NCI-H2107 treated with DMSO at 0.1 percent for 48 hours (cell line): ENCODE data around the gene GLRA3.
A peak's percentile ranks its signal among the peaks of the same experiment; 100 is the strongest.
"Not testable (repeated sequence)": the region's sequence is repeated elsewhere in the genome, so short reads cannot be mapped to it uniquely, and the experiment has no call there.

ENCODE experiments used
- DNase-seq: peaks from one replicate; lab custom pipeline; 2025; ENCODE audit not compliant: unreplicated experiment; lab: John Stamatoyannopoulos, UW

Gene GLRA3

DNA sequence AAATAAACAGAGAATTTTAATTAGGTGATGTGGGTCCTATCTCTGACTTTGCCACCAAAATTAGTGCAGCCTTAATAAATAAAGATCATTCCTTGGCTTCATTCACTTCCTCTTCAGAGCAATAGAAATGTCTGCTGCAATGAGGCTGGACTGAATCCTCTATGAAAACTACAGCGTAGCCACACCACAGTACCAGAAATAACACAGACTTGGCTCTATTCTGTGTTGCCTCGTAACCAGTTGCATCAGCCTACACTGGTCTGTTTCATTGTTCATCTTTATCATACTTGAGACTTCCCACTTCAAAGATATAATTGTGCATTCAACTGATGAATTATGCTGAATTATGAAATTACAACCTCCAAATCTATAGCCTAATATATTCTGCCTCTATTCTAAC is 15.8 kb downstream of the GLRA3 start:
- no peak for DNase-seq

DNA sequence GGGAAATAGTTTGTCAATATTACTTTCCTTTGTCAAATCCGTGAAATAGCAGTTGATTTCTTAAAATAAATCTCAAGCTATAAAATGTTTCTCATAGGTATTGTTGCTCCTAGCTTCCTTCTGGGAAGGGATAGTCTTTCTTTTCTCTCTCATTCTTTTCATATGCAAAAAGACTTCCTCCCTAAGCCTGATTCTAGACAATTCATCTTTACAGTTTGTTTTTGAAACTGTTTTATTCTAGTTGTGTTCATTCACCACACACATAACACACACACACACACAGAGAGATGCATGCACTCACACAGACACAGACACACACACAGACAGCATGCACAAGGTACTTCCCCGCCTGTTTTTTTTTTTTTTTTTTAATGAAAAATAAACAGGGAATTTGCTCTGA is 18.2 kb downstream of the GLRA3 start:
- DNase-seq = no peak

DNA sequence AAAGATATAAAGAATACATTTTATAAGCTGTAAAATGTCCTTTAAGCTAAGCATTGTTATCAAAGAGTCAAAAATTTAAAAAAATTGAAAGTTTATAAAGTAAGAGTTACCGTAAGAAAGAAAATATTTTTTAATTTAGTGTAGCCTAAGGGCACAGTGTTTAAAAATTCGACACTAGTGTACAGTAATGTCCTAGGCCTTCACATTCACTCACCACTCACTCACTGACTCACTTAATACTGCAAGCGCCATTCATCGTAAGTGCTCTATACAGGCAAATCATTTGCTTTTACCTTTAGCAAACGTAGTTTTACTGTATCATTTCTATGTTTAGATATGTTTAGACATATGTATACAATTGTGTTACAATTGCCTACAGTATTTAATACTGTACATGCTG is 20.2 kb downstream of the GLRA3 start:
- no peak for DNase-seq

DNA sequence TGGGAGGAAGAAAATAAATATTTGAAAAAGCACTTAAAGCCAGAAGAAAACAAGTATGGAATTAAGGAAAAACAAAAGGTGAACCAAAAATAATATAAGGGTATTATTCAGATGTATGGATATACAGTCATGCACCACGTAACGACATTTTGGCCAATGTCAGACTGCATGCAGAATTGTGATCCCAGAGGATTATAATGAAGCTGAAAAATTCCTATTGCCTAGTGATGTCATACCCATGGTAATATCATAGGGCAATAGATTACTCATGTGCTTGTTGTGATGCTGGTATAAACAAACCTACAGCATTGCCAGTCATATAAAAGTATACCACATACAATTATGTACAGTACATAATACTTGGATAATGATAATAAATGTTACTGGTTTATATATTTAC is 20.9 kb downstream of the GLRA3 start:
- DNase-seq = no peak

DNA sequence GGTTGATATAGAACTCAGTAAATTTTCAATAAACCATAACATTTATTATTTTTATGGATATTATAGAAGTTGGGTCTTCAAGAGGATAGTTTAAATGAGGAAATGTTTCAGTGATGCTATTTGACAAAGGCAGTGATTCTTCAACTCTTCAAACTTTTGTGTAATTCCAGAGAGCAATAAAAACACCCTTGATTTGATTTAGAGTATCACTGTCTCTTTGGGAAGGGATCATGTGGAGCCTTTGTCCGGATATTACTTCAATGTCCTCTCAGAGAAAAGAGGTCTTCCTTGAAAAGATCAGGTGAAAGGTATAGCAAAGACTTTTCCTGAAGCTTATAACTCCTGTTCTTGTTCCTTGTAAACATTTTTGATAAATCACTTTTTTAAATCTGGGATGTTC is 23.3 kb downstream of the GLRA3 start:
- DNase-seq = no peak

DNA sequence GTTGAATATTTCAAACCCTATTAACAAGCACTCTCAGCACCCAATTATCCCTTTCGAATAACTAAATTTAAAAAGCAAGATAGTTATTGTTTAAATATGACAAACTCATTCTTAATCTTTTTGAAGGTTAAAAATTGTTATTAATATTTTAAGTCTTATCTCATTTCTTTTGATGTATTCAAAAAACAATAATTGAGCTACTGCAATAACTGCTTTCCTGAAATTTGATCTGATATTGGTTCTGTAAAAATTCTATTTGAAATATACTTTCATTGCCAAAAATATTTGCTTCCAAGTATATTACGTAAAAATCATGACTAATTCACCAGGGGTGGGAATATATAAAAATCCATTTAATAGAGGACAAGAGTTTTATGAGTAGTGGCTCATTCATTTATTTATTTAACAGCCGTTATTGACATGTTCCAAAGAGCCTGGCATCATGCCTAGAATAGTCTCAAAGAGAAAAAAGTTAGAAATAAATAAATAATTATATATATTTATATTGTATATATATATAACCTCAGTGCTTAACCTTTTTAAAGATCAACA is 34.4 kb downstream of the GLRA3 start:
- DNase-seq = no peak

DNA sequence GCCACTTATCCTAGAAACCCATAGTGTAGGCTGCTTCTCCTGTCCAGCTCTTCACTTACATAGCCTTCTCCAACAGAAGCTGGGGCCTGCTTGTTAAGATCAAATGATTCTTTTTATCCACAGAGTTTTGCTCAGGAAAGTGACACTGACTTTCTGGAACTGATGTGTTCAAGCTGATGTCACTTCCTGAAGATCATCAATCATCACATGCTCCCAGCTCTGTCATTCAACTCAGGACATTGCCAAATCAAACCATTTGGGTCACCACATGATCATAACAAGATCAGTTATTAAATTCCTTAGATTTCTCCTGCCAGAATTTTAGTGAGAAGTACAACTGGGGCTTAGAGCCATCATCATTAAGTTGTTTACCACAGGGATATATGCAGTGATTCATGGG is 39.4 kb downstream of the GLRA3 start:
- DNase-seq = no peak

DNA sequence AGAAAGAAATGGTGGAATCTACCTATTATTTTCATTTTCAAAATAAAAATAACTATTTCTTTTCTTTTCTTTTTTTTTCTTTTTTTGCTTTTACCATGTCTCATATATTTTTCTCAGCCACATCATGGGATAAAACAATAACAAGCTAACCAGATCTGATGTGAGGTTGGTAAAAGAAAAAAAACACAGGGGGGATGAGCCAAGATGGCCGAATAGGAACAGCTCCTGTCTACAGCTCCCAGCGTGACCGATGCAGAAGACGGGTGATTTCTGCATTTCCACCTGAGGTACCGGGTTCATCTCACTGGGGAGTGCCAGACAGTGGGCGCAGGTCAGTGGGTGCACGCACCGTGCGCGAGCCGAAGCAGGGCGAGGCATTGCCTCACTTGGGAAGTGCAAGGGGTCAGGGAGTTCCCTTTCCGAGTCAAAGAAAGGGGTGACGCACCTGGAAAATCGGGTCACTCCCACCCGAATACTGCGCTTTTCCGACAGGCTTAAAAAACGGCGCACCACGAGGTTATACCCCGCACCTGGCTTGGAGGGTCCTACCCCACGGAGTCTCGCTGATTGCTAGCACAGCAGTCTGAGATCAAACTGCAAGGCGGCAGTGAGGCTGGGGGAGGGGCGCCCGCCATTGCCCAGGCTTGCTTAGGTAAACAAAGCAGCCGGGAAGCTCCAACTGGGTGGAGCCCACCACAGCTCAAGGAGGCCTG is 50.6 kb downstream of the GLRA3 start:
- DNase-seq = not testable (repeated sequence)

DNA sequence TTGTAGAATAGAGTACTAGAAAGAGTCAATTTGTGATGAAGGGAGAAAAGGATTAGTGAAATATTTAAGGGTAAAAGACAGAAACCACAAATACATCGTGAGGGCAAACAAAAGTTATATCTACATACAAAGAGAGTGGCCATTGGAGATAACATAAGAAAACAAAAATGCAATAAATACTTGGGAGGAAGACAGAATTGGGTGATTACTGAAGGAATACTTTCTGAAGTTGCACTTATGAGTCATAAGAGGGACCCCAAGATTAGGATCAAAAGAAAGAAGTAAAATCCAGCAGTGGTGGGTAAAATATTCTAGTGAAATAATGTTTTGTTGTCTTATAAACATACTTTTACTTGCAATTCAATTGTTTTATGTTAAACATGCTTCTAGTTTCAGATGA is 53.7 kb downstream of the GLRA3 start:
- no peak for DNase-seq

DNA sequence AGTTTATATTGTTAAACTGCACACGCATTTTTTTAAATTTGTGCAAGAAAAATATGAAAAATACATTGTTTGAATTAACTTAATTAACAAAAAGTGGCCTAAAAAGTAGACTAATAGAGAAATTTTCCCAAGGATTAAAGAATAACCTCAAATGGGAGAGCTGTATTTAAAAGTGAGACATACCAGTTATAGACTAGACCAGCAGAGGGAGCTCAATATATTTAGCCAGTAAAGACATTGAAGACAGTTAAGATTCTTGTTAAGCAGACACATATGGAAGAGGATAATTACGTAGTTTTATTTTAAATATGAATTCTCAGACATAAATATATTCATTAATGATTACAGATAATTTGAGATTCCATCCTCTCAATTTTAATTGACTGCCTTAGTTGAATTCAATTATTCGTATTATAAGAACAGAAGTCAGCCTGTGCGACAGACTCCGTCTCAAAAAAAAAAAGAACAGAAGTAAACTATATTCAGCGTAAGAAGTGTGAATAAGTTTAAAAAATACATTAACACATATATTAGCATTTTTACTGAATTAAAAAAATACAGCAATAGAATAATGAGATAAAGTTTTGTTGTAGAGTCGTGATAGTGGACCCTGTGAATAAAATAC is 64.8 kb downstream of the GLRA3 start:
- DNase-seq = peak; percentile 16

DNA sequence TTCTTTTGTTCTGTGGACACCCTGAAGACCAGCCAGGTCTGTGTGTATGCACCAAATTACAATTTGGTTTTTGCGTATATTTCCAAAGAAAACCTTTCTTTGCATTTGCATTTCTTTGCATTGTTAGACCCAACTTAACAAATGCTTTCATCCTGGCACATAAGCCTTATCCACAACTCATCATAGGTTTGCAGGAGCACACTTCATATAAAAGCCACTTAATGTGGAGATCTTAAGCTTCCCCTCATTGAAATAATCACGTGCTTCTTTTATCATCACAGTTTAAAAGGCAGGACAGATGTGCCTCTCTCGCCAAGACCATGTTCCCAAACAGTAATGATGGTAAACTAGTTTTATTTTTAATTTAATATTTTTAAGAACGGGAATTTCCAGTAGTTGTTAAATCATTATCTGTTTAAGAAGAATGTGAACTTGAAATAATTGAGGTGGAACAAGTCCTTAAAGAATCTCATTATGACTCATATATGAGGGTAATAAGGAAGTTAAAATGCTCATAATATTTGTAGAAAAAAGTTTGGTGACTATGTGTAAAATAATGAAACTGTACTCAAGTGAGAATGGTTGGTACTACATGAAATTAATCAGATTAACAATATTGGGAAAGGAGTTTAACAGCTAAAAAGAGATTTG is 65.5 kb downstream of the GLRA3 start:
- DNase-seq = no peak

DNA sequence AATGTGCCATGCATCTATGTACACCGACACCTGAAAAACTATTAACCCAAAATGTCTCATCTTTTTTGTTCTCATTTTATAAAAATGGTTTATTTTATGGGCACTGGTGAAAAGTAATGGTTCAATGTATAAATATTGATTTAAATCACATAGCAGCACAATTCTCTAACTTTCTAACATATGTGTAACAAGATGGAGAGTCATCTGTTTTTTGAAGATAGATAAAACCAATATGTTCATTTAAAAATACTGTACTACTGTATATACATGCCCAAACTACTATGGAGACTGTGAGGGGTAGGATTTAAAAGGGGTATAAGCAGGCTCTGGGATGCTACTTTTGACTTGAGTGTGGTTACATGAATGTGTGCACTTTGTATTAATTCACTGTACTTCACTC is 67.6 kb downstream of the GLRA3 start:
- no peak for DNase-seq

DNA sequence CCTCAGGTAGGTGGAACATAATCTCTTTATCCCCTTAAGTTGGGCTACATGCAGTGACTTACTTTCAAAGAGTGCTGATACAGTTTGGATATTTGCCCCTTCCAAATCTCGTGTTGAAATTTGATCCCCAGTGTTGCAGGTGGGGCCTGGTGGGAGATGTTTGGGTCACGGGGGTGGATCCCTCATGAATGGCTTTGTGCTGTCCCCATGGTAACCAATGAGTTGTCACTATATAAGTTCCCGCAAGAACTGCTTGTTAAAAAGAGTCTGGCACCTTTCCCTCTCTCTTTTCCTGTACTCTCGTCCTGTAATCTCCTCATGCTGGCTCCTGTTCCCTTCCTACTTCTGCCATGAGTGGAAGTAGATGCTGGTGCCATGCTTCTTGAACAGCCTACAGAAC is 71.3 kb downstream of the GLRA3 start:
- DNase-seq = no peak

DNA sequence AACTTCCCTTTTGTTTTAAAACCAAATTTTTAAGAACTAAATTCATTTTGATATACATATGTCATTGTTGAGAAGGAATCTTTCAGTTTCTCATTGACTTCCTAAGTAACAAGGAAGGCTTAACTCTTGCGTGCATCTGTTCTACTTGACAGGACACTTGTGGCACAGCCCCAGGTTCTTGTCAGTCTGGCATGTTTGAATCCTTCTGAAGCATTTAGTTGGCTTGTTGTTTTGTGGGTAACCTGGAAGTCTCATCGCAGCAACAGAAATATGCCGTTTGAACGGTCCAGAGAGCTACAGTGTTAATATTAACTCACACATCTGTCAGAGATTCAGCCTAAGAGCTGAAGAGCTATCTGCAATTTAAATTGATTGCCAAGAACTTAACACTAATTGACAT is 76.0 kb downstream of the GLRA3 start:
- DNase-seq = no peak

DNA sequence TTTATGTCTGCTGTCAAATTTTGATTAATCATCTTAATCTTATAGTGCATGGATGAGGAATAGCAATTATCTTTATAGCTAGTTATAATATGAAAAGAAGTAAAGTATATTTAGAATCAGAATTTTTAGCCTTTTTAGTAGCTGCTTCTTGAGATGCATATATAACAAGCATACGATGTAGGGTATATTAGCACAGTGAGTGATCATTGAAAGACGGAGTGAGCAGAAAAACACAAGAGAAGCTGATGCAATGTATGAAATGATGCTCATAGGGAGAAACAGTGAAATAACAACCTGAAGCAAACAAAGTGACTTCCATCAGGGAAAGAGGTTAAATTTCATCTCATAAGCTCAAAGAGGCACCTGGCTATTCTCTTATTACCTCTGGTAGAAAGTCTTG is 77.0 kb downstream of the GLRA3 start:
- DNase-seq = no peak

DNA sequence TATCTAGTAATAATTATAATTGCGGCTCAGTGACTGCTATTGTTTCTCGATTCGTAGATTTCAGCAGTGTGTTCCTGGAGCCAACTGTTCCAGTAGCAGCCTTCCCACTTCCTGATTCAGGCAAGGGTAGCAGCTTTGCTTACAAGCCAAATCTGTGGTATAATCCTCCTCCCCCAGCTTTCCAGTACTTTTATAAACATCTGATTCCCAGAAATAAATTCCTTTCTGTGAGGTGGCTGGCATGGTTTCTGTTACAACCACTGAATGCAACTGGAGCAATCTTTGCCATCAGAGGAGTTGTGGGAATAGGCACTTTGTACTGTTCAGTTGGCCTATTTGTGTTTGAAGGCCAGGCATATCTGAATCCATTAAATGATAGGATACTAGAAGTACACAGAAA is 80.0 kb downstream of the GLRA3 start:
- DNase-seq = no peak

DNA sequence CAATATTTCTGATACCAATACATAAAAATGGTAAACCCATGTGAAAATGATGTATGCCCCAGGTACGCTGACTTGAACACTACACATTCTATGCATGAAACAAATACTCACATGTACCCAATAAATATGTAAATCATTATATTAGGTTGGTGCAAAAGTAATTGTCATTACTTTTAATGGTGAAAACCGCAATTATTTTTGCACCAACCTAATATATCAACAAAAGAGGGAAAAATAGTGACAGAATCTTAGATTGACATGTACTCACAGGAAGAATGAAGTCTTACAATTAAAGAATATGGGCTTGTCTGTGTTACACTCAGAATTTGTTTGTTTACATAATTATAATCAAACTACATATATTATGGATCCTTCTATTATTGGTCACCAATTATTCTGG is 82.3 kb downstream of the GLRA3 start:
- no peak for DNase-seq

DNA sequence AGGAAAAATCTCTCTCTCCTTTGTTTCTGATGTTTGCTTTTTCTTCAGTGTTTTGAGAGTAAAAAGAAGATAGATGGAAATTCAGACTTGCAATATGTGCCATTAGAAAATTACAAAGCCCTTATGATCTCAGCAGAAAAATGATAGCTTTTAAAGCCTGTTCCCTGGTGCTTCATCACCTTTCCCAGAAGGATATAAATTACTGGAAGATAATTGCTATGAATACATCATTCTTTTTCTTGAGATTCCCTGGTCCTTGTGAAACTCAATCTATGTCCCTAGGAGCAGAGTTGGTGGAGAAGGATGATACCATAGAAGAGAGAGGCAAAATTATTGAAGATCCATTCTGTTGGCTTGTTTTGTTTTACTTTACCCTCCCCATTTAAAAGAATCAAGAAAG is 86.5 kb downstream of the GLRA3 start:
- no peak for DNase-seq

DNA sequence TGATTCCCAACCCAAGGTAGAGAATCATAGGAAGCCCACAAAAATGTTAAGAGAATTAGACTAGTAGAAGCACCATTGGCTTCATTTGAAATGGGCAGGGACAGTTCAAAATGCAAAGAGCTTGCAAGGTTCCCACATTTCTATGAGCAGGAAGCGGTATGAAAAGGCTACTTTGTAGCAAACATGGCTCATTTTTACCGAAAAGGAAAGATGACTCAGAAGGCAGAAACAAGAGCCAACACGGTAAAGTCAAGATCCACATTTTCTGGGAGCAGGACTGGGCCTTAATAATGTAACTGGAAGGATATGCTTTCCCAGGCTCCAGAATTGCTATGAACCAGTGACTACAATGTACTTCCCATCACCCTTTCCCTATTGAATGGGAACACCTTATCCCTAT is 89.5 kb downstream of the GLRA3 start:
- no peak for DNase-seq

DNA sequence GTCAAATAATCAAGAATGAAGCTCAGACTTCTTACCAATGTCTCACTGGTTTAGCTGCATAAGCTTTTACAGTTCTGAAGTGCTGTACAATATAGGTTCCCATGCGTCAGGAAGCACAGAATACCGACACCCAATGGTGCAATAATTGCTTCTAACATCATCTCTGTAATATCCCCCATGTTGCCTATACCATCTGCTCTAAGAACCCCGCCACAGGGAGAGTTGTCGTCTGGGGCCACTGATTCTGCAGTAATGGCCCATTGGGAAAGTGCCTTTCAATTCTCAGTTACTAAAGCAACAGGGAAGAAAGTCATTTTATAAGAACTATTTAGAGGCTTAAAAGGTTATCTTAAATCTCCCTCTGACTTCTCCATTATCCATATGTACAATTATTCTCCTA is 94.9 kb downstream of the GLRA3 start:
- no peak for DNase-seq

DNA sequence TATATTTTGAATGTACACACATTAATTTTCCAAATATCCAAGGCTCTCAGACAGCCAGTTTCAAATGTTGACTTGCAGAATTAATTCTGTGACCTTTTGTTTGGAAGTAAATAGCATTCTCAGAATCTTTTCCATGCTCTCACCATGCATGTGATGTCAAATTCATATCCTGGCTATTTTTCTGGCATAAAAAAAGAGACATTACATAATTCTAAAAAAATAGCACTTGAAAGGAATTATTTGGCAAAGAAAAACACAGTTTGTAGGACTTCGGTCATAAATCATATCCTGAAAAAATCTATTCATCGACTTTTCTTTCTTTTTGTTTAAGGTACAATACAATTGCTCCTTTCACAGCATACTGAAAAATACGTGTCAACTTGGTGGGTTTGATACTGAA is 111.2 kb downstream of the GLRA3 start:
- no peak for DNase-seq

DNA sequence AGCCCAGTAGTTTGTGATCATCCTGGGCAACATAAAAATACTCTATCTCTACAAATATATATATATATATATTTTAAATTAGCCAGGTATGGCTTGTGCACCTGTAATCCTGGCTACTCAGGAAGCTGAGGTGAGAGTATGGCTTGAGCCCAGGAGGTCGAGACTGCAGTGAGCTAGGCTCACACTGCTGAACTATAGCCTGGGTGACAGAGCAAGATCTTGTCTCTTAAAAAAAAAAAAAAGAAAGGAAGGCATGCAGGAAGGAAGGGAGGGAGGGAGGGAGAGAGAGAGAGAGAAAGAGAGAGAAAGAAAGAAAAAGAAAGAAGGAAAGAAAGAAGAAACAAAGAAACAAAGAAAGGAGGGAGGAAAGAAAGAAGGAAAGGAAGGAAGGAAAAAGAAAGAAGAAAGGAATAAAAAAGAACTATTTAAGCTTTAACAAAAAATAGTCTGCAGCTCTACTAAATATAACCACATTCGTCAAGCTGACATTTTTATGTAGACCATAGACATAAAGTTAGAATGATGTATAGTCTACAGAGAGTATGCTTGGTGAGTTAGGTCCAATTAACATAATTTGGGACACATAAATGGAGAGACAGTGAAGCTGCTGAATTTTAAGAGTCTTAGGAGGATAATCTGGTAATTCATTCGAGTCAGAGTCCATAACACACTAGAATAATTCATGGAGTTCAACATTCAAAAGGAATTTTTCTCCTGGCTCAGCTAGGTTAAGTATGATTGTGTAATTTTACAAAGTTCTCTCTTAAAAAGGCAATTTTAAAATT is 111.9 kb downstream of the GLRA3 start:
- no peak for DNase-seq
